Stimulated activated naive CD4-positive, alpha-beta T cell treated with Interleukin-2 at 50 U/mL for 16 hours (primary cell): Measurements from ENCODE around the gene RNF41.

ENCODE experiments used
- DNase-seq: peaks from one replicate; lab custom pipeline; 2025; lab: John Stamatoyannopoulos, UW

The RNF41 gene

GRCh38 chr12:56152756-56153677, 68.7 kb downstream of the RNF41 start:
- no peak for DNase-seq
